GM12878 (cell line): ENCODE results near the gene SYS1. TPM values are rescaled to one million over a fixed set of nuclear protein-coding genes. Genes with fewer than 3 reads are reported as not detected.

Source experiments
- CHD1 ChIP-seq: IDR thresholded peaks from 2 replicates; pipeline ENCODE4 v1.6.1; 2012; ENCODE audit warnings: low read depth, low read length, improper control_type of control experiment
- ESRRA ChIP-seq: IDR thresholded peaks from 2 replicates; pipeline ENCODE4 v1.6.1; 2012; ENCODE audit warnings: mild to moderate bottlenecking, low read length, improper control_type of control experiment
- FOXK2 ChIP-seq: fragments of 450-650 bp; IDR thresholded peaks from 2 replicates; pipeline ENCODE4 v1.6.1; 2017; ENCODE audit warnings: mild to moderate bottlenecking, moderate library complexity
- FOXM1 ChIP-seq: IDR thresholded peaks from 2 replicates; pipeline ENCODE4 v1.6.1; 2012; ENCODE audit warnings: low read depth, mild to moderate bottlenecking, inconsistent platforms, low read length, moderate library complexity
- IKZF1 ChIP-seq: fragments of 450-650 bp; conservative IDR thresholded peaks from 2 replicates; pipeline ENCODE4 v1.6.1; 2017; ENCODE audit warnings: antibody characterized with exemption, mild to moderate bottlenecking
- MEF2A ChIP-seq: IDR thresholded peaks from 2 replicates; pipeline ENCODE4 v1.6.1; 2011; ENCODE audit warnings: low read depth, mild to moderate bottlenecking, low read length, moderate library complexity; ENCODE audit not compliant: insufficient read depth
- MEF2B ChIP-seq: fragments of 450-650 bp; IDR thresholded peaks from 2 replicates; pipeline ENCODE4 v1.6.1; 2018; ENCODE audit warnings: mild to moderate bottlenecking, moderate library complexity; ENCODE audit not compliant: partially characterized antibody, poor library complexity, severe bottlenecking
- MTA3 ChIP-seq: IDR thresholded peaks from 2 replicates; pipeline ENCODE4 v1.6.1; 2012; ENCODE audit warnings: low read length, inconsistent platforms, borderline replicate concordance
- NFYA ChIP-seq: IDR thresholded peaks from 2 replicates; pipeline ENCODE4 v1.6.1; 2011; ENCODE audit warnings: low read depth, mild to moderate bottlenecking, low read length, improper control_type of control experiment, borderline replicate concordance
- NKRF ChIP-seq: fragments of 450-650 bp; conservative IDR thresholded peaks from 2 replicates; pipeline ENCODE4 v1.6.1; 2017; ENCODE audit warnings: mild to moderate bottlenecking, moderate library complexity
- NR2F1 ChIP-seq: fragments of 450-650 bp; conservative IDR thresholded peaks from 2 replicates; pipeline ENCODE4 v1.6.1; 2017; ENCODE audit warnings: mild to moderate bottlenecking
- PAX5 ChIP-seq: IDR thresholded peaks from 2 replicates; pipeline ENCODE4 v1.6.1; 2011; ENCODE audit warnings: low read depth, low read length, borderline replicate concordance
- POLR2A ChIP-seq: IDR thresholded peaks from 2 replicates; pipeline ENCODE4 v1.6.1; 2011; ENCODE audit warnings: low read depth, mild to moderate bottlenecking, low read length
- RAD21 ChIP-seq: IDR thresholded peaks from 2 replicates; pipeline ENCODE4 v1.6.1; 2011; ENCODE audit warnings: mild to moderate bottlenecking, low read depth, low read length, moderate library complexity; ENCODE audit not compliant: insufficient read depth
- SIX5 ChIP-seq: IDR thresholded peaks from 2 replicates; pipeline ENCODE4 v1.6.1; 2011; ENCODE audit warnings: mild to moderate bottlenecking, low read depth, low read length, moderate library complexity; ENCODE audit not compliant: severe bottlenecking
- SMAD5 ChIP-seq: IDR thresholded peaks from 2 replicates; pipeline ENCODE4 v1.6.1; 2016; ENCODE audit warnings: antibody characterized with exemption, low read depth
- WRNIP1 ChIP-seq: IDR thresholded peaks from 2 replicates; pipeline ENCODE4 v1.6.1; 2011; ENCODE audit warnings: low read depth, low read length, improper control_type of control experiment, borderline replicate concordance
- YY1 ChIP-seq: IDR thresholded peaks from 2 replicates; pipeline ENCODE4 v1.6.1; 2011; ENCODE audit warnings: low read depth, mild to moderate bottlenecking, low read length
- polyA plus RNA-seq, 11 experiments: library from polyadenylated mRNA; depleted of rRNA in 4 of 11; unstranded in 6 of 11; stranded (reverse) in 5 of 11; fragments of >200 nt; fragmentation: Nextera tagmentation in 4 of 11; fragmentation: Illumina TruSeq in 1 of 11; extraction: Ambion mirVana in 4 of 11; extraction: Trizol in 1 of 11; gene quantifications; 1 replicate in 1 of 11; 2 replicates in 10 of 11; pipeline versions ENCODE4 v1.2.1 to v1.2.3, GENCODE V29; 2011 to 2016; ENCODE audit warnings: inconsistent platforms in 2 of 11, missing spikeins in 2 of 11, low read depth in 1 of 11
- total RNA-seq, 4 experiments: library from RNA; depleted of rRNA in 3 of 4; stranded (reverse); fragments of >200 nt in 3 of 4; fragmentation: Illumina TruSeq in 1 of 4; extraction: Trizol in 1 of 4; gene quantifications; 2 replicates each; pipeline versions ENCODE4 v1.2.1 to v1.2.3, GENCODE V29; 2013 to 2021
- TF ChIP-seq, protein P1 (sequence below): fragments of 450-650 bp; IDR thresholded peaks from 2 replicates; pipeline ENCODE4 v1.6.1; 2017; ENCODE audit warnings: mild to moderate bottlenecking, moderate library complexity
- TF ChIP-seq, protein P2 (sequence below): IDR thresholded peaks from 2 replicates; pipeline ENCODE4 v1.6.1; 2011; ENCODE audit warnings: mild to moderate bottlenecking, low read depth, low read length, moderate library complexity; ENCODE audit not compliant: insufficient replicate concordance
- TF ChIP-seq, protein P3 (sequence below): fragments of 450-650 bp; IDR thresholded peaks from 2 replicates; pipeline ENCODE4 v1.6.1; 2014; ENCODE audit warnings: mild to moderate bottlenecking
- TF ChIP-seq, protein P4 (sequence below): IDR thresholded peaks from 2 replicates; pipeline ENCODE4 v1.6.1; 2011; ENCODE audit warnings: low read depth, mild to moderate bottlenecking, low read length, moderate library complexity, borderline replicate concordance; ENCODE audit errors: extremely low read depth

Gene SYS1
- total and polyA plus RNA-seq, 10 of the 15 experiments (the other 5 are each of a cell fraction or from before 2014, with no cell fraction given), result 5.1 to 22.6 (median 9.3) TPM

- TF ChIP-seq, protein P1, sequence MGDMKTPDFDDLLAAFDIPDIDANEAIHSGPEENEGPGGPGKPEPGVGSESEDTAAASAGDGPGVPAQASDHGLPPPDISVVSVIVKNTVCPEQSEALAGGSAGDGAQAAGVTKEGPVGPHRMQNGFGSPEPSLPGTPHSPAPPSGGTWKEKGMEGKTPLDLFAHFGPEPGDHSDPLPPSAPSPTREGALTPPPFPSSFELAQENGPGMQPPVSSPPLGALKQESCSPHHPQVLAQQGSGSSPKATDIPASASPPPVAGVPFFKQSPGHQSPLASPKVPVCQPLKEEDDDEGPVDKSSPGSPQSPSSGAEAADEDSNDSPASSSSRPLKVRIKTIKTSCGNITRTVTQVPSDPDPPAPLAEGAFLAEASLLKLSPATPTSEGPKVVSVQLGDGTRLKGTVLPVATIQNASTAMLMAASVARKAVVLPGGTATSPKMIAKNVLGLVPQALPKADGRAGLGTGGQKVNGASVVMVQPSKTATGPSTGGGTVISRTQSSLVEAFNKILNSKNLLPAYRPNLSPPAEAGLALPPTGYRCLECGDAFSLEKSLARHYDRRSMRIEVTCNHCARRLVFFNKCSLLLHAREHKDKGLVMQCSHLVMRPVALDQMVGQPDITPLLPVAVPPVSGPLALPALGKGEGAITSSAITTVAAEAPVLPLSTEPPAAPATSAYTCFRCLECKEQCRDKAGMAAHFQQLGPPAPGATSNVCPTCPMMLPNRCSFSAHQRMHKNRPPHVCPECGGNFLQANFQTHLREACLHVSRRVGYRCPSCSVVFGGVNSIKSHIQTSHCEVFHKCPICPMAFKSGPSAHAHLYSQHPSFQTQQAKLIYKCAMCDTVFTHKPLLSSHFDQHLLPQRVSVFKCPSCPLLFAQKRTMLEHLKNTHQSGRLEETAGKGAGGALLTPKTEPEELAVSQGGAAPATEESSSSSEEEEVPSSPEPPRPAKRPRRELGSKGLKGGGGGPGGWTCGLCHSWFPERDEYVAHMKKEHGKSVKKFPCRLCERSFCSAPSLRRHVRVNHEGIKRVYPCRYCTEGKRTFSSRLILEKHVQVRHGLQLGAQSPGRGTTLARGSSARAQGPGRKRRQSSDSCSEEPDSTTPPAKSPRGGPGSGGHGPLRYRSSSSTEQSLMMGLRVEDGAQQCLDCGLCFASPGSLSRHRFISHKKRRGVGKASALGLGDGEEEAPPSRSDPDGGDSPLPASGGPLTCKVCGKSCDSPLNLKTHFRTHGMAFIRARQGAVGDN, result no peak
- peak; percentile 96 for TF ChIP-seq FOXM1
- TF ChIP-seq, protein P2, sequence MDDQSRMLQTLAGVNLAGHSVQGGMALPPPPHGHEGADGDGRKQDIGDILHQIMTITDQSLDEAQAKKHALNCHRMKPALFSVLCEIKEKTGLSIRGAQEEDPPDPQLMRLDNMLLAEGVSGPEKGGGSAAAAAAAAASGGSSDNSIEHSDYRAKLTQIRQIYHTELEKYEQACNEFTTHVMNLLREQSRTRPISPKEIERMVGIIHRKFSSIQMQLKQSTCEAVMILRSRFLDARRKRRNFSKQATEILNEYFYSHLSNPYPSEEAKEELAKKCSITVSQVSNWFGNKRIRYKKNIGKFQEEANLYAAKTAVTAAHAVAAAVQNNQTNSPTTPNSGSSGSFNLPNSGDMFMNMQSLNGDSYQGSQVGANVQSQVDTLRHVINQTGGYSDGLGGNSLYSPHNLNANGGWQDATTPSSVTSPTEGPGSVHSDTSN, result peak; percentile 90
- TF ChIP-seq ESRRA, result 0 out of 2 replicates have a peak, but pooled peaks have one; percentile 50
- no peak for TF ChIP-seq SIX5
- TF ChIP-seq SMAD5, result no peak
- peak; percentile 97 for TF ChIP-seq NR2F1
- TF ChIP-seq, protein P3, sequence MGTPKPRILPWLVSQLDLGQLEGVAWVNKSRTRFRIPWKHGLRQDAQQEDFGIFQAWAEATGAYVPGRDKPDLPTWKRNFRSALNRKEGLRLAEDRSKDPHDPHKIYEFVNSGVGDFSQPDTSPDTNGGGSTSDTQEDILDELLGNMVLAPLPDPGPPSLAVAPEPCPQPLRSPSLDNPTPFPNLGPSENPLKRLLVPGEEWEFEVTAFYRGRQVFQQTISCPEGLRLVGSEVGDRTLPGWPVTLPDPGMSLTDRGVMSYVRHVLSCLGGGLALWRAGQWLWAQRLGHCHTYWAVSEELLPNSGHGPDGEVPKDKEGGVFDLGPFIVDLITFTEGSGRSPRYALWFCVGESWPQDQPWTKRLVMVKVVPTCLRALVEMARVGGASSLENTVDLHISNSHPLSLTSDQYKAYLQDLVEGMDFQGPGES, result no peak
- no peak for TF ChIP-seq POLR2A
- TF ChIP-seq NFYA, result no peak
- TF ChIP-seq RAD21, result no peak
- TF ChIP-seq NKRF, result 0 out of 2 replicates have a peak, but pooled peaks have one; percentile 25
- TF ChIP-seq PAX5, result peak; percentile 100
- TF ChIP-seq IKZF1, result peak; percentile 97
- TF ChIP-seq MEF2A, result peak; percentile 77
- no peak; the same call in 1 of the 2 replicates for TF ChIP-seq WRNIP1
- TF ChIP-seq YY1, result no peak
- peak; percentile 99 for TF ChIP-seq MEF2B
- TF ChIP-seq, protein P4, sequence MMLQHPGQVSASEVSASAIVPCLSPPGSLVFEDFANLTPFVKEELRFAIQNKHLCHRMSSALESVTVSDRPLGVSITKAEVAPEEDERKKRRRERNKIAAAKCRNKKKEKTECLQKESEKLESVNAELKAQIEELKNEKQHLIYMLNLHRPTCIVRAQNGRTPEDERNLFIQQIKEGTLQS, result no peak
- no peak for TF ChIP-seq CHD1
- peak; percentile 98 for TF ChIP-seq MTA3
- TF ChIP-seq FOXK2, result no peak
Observed at GRCh38 chr20:45368221-45368980, 5.4 kb downstream of the SYS1 start (continued).
